HCT116 (cell line): Measurements from ENCODE around the gene INPP4A. TPM values are rescaled to one million over a fixed set of nuclear protein-coding genes. Genes with fewer than 3 reads are reported as not detected.

ENCODE experiments used
- ATAC-seq: fragments of 200-7000 bp; cut with Tn5 transposase; 2 replicates; pipeline ENCODE4 v1.9.1; 2020; ENCODE audit warnings: mild to moderate bottlenecking, moderate library complexity
- BruUV-seq: library from RNA; stranded (reverse); fragments of 400-500 nt; replicated peaks from 2 replicates; lab custom pipeline; 2021; lab: Mats Ljungman, UMichigan
- CTCF ChIA-PET: fragments of 300-600 bp; sonication (Branson Sonifier 250); formaldehyde crosslinking; loops from one replicate; lab custom pipeline; 2021; ENCODE audit warnings: antibody characterized with exemption; lab: Charles Lee
- POLR2A ChIA-PET: fragments of 300-600, 350-600 bp; sonication (Branson Sonifier 250); formaldehyde crosslinking; loops from one replicate; lab custom pipeline; 2021; ENCODE audit warnings: antibody characterized with exemption; lab: Charles Lee
- RAD21 ChIA-PET, 2 experiments: fragments of 300-600 bp; sonication (Branson Sonifier 250); formaldehyde crosslinking; loops; one replicate each; lab custom pipeline; 2023; ENCODE audit warnings: low total read pairs in 2 of 2; ENCODE audit not compliant: uncharacterized antibody in 2 of 2, unreplicated experiment in 2 of 2, low non-redundant PET in 1 of 2; lab: Charles Lee
- DNase-seq: peaks from one replicate; pipeline ENCODE4 v3.0.0-alpha.2; 2010; ENCODE audit warnings: low read depth, low spot score
- H2AFZ ChIP-seq: fragments of 200-600 bp; shearing (Covaris generic), sonication (generic); 2 replicates; pipeline ENCODE4 v1.6.1; 2017; ENCODE audit warnings: low read depth, mixed run types, mixed read lengths, antibody characterized with exemption, low read length; ENCODE audit not compliant: poor library complexity, severe bottlenecking
- H3K27ac ChIP-seq: 2 replicates; pipeline ENCODE4 v1.5.1; 2012; ENCODE audit warnings: low read depth, low read length
- H3K27me3 ChIP-seq: fragments of 200-600 bp; sonication (generic); 2 replicates; pipeline ENCODE4 v1.6.1; 2016; ENCODE audit warnings: mixed run types, low read length, mixed read lengths; ENCODE audit not compliant: insufficient read depth
- H3K36me3 ChIP-seq, 2 experiments: fragments of 200-500 bp in 1 of 2; fragments of 200-600 bp in 1 of 2; sonication (Bioruptor generic) in 1 of 2; sonication (generic) in 1 of 2; 2 replicates each; pipeline versions ENCODE4 v1.5.1 to v1.6.1; 2014 to 2016; ENCODE audit warnings: low read length in 2 of 2, inconsistent platforms in 1 of 2, mixed read lengths in 1 of 2, mixed run types in 1 of 2; ENCODE audit not compliant: insufficient read depth in 2 of 2, control insufficient read depth in 1 of 2
- H3K4me1 ChIP-seq, 2 experiments: fragments of 200-600 bp in 1 of 2; sonication (generic) in 1 of 2; 2 replicates each; pipeline versions ENCODE4 v1.5.1 to v1.6.1; 2012 to 2017; ENCODE audit warnings: low read length in 2 of 2, inconsistent platforms in 1 of 2, mild to moderate bottlenecking in 1 of 2, mixed read lengths in 1 of 2, mixed run types in 1 of 2, moderate library complexity in 1 of 2; ENCODE audit not compliant: insufficient read depth in 2 of 2, control insufficient read depth in 1 of 2
- H3K4me2 ChIP-seq: fragments of 200-600 bp; sonication (generic); 2 replicates; pipeline ENCODE4 v1.6.1; 2017; ENCODE audit warnings: mixed run types, low read length, mixed read lengths
- H3K4me3 ChIP-seq, 2 experiments: fragments of 200-600 bp in 1 of 2; sonication (generic) in 1 of 2; replicated peaks in 1 of 2; 2 replicates each; pipeline ENCODE4 v1.5.1; 2011 to 2016; ENCODE audit warnings: low read length in 2 of 2, control low read depth in 1 of 2, low read depth in 1 of 2, mild to moderate bottlenecking in 1 of 2, mixed read lengths in 1 of 2, mixed run types in 1 of 2
- H3K79me2 ChIP-seq: fragments of 200-600 bp; sonication (generic); 2 replicates; pipeline ENCODE4 v1.6.1; 2017; ENCODE audit warnings: mild to moderate bottlenecking, mixed run types, low read length, moderate library complexity, mixed read lengths; ENCODE audit not compliant: insufficient read depth
- H3K9ac ChIP-seq: fragments of 200-600 bp; sonication (generic); 2 replicates; pipeline ENCODE4 v1.6.1; 2016; ENCODE audit warnings: low read length, mixed read lengths
- H3K9me2 ChIP-seq: fragments of 200-600 bp; sonication (generic), shearing (Covaris generic); 2 replicates; pipeline ENCODE4 v1.6.1; 2017; ENCODE audit warnings: mixed run types, mild to moderate bottlenecking, moderate library complexity; ENCODE audit not compliant: insufficient read depth
- H3K9me3 ChIP-seq, 2 experiments: fragments of 200-500 bp in 1 of 2; fragments of 200-600 bp in 1 of 2; sonication (Bioruptor generic) in 1 of 2; sonication (generic) in 1 of 2; 2 replicates each; pipeline ENCODE4 v1.6.1; 2014 to 2017; ENCODE audit warnings: low read length in 2 of 2, mixed read lengths in 2 of 2, inconsistent platforms in 1 of 2, low read depth in 1 of 2, mild to moderate bottlenecking in 1 of 2, mixed run types in 1 of 2, moderate library complexity in 1 of 2; ENCODE audit not compliant: control insufficient read depth in 1 of 2, insufficient read depth in 1 of 2
- H4K20me1 ChIP-seq: fragments of 200-600 bp; sonication (generic), shearing (Covaris generic); 2 replicates; pipeline ENCODE4 v1.6.1; 2017; ENCODE audit warnings: mixed run types, mild to moderate bottlenecking, moderate library complexity; ENCODE audit not compliant: insufficient read depth
- CBX3 ChIP-seq: IDR thresholded peaks from 2 replicates; pipeline ENCODE4 v1.6.1; 2012; ENCODE audit warnings: low read depth
- CEBPB ChIP-seq: IDR thresholded peaks from 2 replicates; pipeline ENCODE4 v1.6.1; 2012; ENCODE audit warnings: low read depth
- EGR1 ChIP-seq: IDR thresholded peaks from 2 replicates; pipeline ENCODE4 v1.6.1; 2012; ENCODE audit warnings: low read depth
- ELF1 ChIP-seq: IDR thresholded peaks from 2 replicates; pipeline ENCODE4 v1.6.1; 2012; ENCODE audit warnings: low read depth, borderline replicate concordance
- EZH2 ChIP-seq: fragments of 200-600 bp; sonication (generic); IDR thresholded peaks from 2 replicates; pipeline ENCODE4 v1.6.1; 2017; ENCODE audit warnings: antibody characterized with exemption, mixed run types
- EZH2phosphoT487 ChIP-seq: fragments of 200-600 bp; IDR thresholded peaks from 2 replicates; pipeline ENCODE4 v1.6.1; 2018; ENCODE audit warnings: antibody characterized with exemption, borderline replicate concordance
- FOSL1 ChIP-seq: IDR thresholded peaks from 2 replicates; pipeline ENCODE4 v1.6.1; 2012; ENCODE audit warnings: low read depth
- JUND ChIP-seq: IDR thresholded peaks from 2 replicates; pipeline ENCODE4 v1.6.1; 2012
- POLR2A ChIP-seq: IDR thresholded peaks from 2 replicates; pipeline ENCODE4 v1.7.0; 2011; ENCODE audit warnings: borderline replicate concordance; ENCODE audit not compliant: insufficient read depth, insufficient read length; ENCODE audit errors: extremely low read depth
- RAD21 ChIP-seq: IDR thresholded peaks from 2 replicates; pipeline ENCODE4 v1.6.1; 2012; ENCODE audit warnings: low read depth, mild to moderate bottlenecking
- SP1 ChIP-seq: IDR thresholded peaks from 2 replicates; pipeline ENCODE4 v1.6.1; 2012; ENCODE audit warnings: low read depth
- SRF ChIP-seq: IDR thresholded peaks from 2 replicates; pipeline ENCODE4 v1.6.1; 2012; ENCODE audit warnings: low read depth
- TCF7L2 ChIP-seq: IDR thresholded peaks from 2 replicates; pipeline ENCODE4 v1.7.0; 2011; ENCODE audit warnings: borderline replicate concordance, inconsistent platforms; ENCODE audit not compliant: insufficient read depth, insufficient read length; ENCODE audit errors: extremely low read depth
- YY1 ChIP-seq: IDR thresholded peaks from 2 replicates; pipeline ENCODE4 v1.6.1; 2011; ENCODE audit warnings: low read length, low read depth, moderate library complexity, mild to moderate bottlenecking; ENCODE audit not compliant: insufficient replicate concordance; ENCODE audit errors: extremely low read depth
- ZNF274 ChIP-seq: fragments of 200-500 bp; sonication (Bioruptor generic); IDR thresholded peaks from 2 replicates; pipeline ENCODE4 v1.6.1; 2014; ENCODE audit warnings: mild to moderate bottlenecking, low read depth, low read length, inconsistent platforms
- intact Hi-C: fragments of 100-400 bp; cut with micrococcal nuclease; formaldehyde crosslinking; loops from 2 replicates; pipeline ENCODE4 v1.10.0; 2022
- total RNA-seq: library from RNA; stranded (reverse); gene quantifications from one replicate; pipeline ENCODE4 v1.2.1, GENCODE V29; 2021; ENCODE audit not compliant: unreplicated experiment
- TF ChIP-seq, protein P1 (sequence below): IDR thresholded peaks from 2 replicates; pipeline ENCODE4 v1.6.1; 2012
- TF ChIP-seq, protein P2 (sequence below): IDR thresholded peaks from 2 replicates; pipeline ENCODE4 v1.6.1; 2012
- TF ChIP-seq, protein P3 (sequence below): IDR thresholded peaks from 2 replicates; pipeline ENCODE4 v1.6.1; 2011; ENCODE audit warnings: mild to moderate bottlenecking, low read length, moderate library complexity; ENCODE audit not compliant: insufficient replicate concordance; ENCODE audit errors: extremely low read depth

INPP4A gene
- total RNA-seq, 1 experiment from 2014 or later, result 18.5 TPM

DNA sequence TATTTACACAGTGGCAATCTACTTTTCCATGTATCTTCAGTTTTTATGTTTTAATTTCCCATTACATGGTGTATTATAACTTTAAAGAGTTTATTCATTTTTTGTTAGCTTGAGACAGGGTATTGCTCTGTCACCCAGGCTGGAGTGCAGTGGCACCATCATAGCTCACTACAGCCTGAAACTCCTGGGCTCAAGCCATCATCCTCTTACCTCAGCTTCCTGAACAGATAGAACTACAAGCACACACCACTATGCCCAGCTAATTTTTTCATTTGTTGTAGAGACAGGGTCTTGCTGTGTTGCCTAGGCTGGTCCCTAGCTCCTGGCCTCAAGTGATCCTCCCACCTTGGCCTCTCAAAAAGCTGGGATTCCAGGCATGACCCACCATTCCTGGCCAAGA is 96.8 kb downstream of the INPP4A start (continued):
- TF ChIP-seq YY1, result no peak
- no peak for TF ChIP-seq ELF1
- TF ChIP-seq EZH2phosphoT487, result no peak

DNA sequence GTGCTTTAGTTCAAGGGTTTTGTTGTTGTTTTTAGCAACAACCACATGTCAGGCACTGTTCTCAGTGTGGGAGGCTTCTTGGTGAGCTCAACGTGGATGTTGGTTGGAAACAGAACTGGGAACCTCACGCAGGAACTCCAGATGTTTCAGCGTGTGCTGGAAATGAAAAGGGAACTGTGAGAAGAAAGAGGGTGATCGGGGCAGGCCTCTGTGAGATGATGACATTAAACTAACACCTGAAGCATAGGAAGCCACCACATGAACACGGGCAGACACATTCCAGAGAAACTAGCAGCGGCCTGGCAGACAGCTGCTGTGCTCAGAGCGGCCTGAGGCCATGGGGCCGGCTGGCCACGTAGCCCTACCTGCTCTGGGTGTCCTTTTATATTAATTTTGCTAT is 97.2 kb downstream of the INPP4A start:
- TF ChIP-seq JUND (no peak), CEBPB (no peak), EZH2 (no peak), EZH2phosphoT487 (no peak), FOSL1 (no peak)
- TF ChIP-seq, protein P1, sequence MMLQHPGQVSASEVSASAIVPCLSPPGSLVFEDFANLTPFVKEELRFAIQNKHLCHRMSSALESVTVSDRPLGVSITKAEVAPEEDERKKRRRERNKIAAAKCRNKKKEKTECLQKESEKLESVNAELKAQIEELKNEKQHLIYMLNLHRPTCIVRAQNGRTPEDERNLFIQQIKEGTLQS, result no peak
- TF ChIP-seq, protein P2, sequence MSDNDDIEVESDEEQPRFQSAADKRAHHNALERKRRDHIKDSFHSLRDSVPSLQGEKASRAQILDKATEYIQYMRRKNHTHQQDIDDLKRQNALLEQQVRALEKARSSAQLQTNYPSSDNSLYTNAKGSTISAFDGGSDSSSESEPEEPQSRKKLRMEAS, result no peak
- TF ChIP-seq, all 23 proteins: peak for 0
- ATAC-seq, result no peak
- H3K27ac ChIP-seq, result no peak overlapping the region
- H2AFZ ChIP-seq, result no peak overlapping the region
- H3K9me3 ChIP-seq, result no peaks in the 10 kb centered on the region
- no peaks in the 10 kb centered on the region; a peak in 2 of 4 replicates for H3K36me3 ChIP-seq
- no peak overlapping the region for H3K4me2 ChIP-seq
- intact Hi-C loops, result no loop called here
- no peaks in the 10 kb centered on the region for H3K9me2 ChIP-seq
- no peaks in the 10 kb centered on the region for H3K79me2 ChIP-seq
- H3K4me1 ChIP-seq, result no peaks in the 10 kb centered on the region
- ChIA-PET RAD21 (no interaction called here), CTCF (no interaction called here), POLR2A (no interaction called here)
- H3K9ac ChIP-seq, result no peak overlapping the region
- DNase-seq, result no peak
- H3K27me3 ChIP-seq, result no peaks in the 10 kb centered on the region
- H3K4me3 ChIP-seq, result no peak overlapping the region
- no TSS peak for BruUV-seq
- H4K20me1 ChIP-seq, result no peaks in the 10 kb centered on the region

DNA sequence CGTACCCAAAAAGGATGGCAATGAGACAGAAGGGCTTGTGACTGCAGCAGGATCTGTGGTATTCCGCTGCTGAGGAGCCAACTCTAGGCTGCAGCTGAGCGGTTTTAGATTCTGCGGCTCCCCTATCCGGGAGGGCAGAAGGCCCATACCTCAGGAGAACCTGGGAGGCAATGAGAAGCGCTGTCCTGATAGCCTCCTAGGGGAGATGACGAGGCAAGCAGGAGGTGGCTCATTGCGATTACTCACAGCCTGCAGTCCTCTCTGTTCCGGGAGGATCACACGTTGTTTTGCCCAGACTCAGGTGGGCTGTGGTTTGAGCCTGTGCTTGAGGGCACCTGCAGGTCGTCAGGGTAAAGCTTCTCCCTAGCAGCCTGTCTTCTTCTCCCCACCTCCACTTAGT is 98.6 kb downstream of the INPP4A start:
- Histone ChIP-seq H3K4me2 (no peak overlapping the region), H3K4me1 (no peaks in the 10 kb centered on the region), H3K9me2 (no peaks in the 10 kb centered on the region), H4K20me1 (no peaks in the 10 kb centered on the region), H3K4me3 (no peak overlapping the region), H3K79me2 (no peaks in the 10 kb centered on the region), H3K27ac (no peak overlapping the region), H2AFZ (no peak overlapping the region), H3K9me3 (no peaks in the 10 kb centered on the region), H3K27me3 (no peaks in the 10 kb centered on the region), H3K36me3 (no peaks in the 10 kb centered on the region; a peak in 2 of 4 replicates), H3K9ac (no peak overlapping the region)
- intact Hi-C loops, result no loop called here
- DNase-seq, result no peak
- ATAC-seq, result no peak
- ChIA-PET RAD21 (no interaction called here), CTCF (interaction anchor here (1.6 kb wide), 1 partner anchor 55 kb away, joined by 3 read pairs; no protein-coding TSS in a partner anchor), POLR2A (no interaction called here)
- no TSS peak for BruUV-seq
- TF ChIP-seq RAD21 (no peak), SRF (no peak), JUND (no peak), POLR2A (no peak), CBX3 (no peak), ZNF274 (no peak), SP1 (no peak), EGR1 (no peak), EZH2phosphoT487 (no peak), TCF7L2 (no peak)
- TF ChIP-seq, protein P3, sequence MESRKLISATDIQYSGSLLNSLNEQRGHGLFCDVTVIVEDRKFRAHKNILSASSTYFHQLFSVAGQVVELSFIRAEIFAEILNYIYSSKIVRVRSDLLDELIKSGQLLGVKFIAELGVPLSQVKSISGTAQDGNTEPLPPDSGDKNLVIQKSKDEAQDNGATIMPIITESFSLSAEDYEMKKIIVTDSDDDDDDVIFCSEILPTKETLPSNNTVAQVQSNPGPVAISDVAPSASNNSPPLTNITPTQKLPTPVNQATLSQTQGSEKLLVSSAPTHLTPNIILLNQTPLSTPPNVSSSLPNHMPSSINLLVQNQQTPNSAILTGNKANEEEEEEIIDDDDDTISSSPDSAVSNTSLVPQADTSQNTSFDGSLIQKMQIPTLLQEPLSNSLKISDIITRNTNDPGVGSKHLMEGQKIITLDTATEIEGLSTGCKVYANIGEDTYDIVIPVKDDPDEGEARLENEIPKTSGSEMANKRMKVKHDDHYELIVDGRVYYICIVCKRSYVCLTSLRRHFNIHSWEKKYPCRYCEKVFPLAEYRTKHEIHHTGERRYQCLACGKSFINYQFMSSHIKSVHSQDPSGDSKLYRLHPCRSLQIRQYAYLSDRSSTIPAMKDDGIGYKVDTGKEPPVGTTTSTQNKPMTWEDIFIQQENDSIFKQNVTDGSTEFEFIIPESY, result no peak
